Measurements from ENCODE around the gene ZNF839.

Gene ZNF839

GRCh38 chr14:102389246-102389645 lies 69.7 kb downstream of the ZNF839 start:
- DNase-seq: no peak

- DNase-seq: peak; percentile 41
These were observed 70.7 kb downstream of the ZNF839 start for GRCh38 chr14:102390064-102390855.

Data from fibroblast of skin of scalp (primary cell).